ENCODE results near the gene GPR35.
"Not testable (repeated sequence)": the region's sequence is repeated elsewhere in the genome, so short reads cannot be mapped to it uniquely, and the experiment has no call there.

The GPR35 gene

DNA sequence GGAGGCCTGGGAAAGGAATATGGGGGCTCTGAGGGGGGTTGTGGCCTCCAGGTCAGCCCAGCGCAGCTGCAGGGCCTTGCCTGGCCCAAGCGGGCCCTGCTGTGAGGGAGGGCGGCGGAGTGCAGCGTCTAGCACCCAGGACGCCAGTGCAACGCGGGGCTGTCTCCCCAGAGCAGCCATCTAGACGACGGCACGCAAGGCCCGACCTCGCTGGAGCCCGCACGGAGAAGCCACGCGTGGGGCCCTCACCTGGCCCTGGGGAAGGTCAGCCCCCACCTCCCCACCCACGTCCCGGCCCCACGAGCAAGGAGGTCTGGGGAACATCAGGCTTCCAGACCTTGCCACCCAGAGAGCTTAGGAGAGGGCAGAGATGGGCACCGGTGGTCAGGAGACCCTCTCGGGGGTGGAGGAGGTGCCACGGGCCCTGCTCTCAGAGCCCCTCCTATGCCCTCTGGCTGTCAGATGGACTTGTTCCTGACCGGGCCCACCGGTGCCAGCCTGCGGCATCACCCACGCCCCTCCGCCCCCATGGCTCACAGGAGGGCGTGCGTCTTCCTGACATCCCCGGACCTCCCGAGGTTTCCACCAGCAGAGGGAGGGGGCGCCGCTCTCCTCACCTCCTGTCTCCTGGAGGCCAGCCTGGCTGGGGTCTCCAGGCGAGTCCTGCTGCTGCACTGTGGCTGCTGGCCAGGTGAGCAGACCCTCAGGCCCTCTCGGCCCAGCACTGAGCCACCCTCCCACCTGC lies 17.0 kb downstream of the GPR35 start:
- no peak for FAIRE-seq

GRCh38 chr2:240642806-240643092 lies 17.5 kb downstream of the GPR35 start:
- no peak for FAIRE-seq

GRCh38 chr2:240643093-240643810 lies 18.0 kb downstream of the GPR35 start:
- FAIRE-seq, result no peak

DNA sequence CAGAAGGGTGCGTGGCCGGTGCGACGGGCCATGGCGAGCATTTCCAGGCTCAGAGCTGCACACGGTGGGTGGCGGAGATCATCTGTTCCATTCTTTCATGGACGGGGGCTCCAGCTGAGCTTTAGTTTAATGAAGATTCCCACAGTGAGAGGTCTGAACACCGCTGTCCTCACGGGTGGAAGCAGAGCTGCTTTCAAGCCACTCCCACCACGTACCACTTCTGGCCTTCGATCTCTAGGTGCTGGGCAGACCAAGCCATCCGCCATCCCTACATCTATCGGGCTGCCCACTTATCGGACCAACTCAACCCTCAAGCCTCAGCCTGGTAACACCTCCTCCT lies 18.5 kb downstream of the GPR35 start:
- FAIRE-seq, result no peak

- no peak for FAIRE-seq
Measured at GRCh38 chr2:240644171-240644651, 18.9 kb downstream of the GPR35 start.

DNA sequence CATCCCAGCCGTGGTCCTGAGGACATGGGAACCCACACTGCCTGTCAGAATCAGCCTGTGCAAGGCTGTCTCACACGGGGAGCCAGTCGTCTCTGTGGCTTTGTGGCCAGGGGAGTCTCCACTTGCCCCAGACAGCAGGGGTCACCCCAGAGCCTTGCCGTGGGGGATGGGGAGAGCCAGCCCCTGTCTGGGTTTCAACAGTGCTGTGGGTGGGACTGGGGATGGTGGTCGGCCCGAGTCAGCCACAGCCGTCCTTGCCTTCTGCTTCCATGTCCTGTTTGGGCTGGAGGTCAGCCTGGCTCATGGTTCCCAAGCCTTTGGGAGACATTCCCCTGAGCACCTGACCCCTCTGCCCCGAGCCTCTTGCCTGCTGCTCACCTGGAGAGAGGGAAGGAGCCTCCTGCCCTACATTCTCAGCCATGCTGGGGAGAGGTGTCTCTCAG lies 19.6 kb downstream of the GPR35 start:
- FAIRE-seq, result no peak

- FAIRE-seq, result no peak
Measured at GRCh38 chr2:240645346-240645745, 20.1 kb downstream of the GPR35 start.

DNA sequence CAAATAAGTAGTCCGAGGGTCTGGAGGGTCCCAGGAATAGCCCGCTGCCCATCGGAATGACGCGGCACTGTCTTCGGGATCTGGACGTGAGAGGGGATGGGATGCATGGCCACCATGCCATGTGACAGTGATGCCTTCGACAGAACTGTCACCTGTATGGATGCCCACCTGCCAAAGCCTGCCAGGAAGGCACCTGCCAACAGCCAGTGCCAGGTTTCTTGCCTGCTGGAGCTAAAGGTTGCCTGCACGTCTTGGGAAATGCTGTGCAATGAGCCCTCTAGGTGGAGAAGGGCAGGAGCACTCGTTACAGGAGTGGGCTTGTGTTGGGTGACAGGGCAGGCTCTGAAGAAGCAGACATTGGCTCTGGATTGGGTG lies 20.5 kb downstream of the GPR35 start:
- FAIRE-seq, result no peak

GRCh38 chr2:240646176-240646899 lies 21.1 kb downstream of the GPR35 start:
- FAIRE-seq, result no peak

DNA sequence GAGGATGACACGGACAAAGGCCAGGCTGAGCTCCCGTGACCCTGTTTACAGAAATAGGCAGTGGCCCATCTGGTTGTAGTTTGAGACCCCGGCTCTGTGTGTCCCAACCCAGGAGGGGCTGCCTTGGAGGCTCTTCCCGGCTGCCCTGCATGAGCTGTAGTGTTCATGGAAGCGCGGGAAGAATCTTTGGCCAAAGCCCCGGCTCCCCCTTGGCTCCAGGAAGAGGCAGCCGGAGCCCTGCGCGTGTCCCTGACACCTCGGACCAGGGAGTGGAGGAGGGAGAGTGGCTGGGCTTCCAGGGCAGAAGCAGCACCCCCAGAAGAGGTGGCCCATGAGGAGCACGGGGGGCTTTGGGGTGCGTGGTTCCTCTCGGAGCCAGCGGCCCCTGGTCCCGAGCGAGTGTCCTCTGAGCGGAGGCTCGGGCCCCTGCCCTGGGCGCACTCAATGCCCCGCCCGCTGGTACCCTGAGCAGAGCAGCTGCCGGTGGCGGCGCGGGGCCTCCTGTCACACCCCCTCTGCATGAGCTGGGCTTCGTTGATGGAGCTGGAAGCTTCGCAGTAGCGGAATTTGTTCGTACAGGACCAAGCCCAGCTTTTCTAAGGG lies 21.7 kb downstream of the GPR35 start:
- FAIRE-seq, result no peak

DNA sequence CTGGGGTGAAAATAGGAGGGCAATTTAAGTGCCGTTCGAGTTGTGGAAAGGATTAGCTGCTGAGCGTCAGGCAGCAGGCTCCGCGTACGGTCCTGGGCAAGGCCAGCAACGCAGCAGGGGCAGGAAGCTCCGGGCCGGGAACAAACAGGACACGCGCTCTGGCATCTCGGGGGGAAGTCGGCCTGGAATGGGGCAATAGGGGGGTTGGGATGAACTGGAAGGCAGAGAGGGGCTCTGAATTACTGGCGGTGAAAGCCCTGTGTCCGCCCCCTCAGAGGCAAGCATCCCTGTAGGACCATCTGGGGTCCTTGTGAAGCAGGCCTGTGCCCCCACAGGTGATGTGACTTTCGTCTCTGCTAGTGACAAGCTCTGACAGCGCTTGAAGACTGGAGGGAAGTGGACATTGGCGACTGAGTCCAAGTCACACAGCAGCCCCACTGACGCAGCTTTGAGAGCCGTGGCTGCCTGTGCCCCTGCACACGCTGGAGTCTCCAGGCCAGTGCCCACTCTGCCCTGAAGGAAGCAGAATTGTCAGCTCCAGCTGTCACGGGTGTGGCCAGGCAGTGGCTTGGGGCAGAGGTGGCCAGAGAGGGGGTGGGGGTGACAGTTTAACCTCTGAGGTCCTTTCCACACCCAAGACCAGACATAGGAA lies 22.3 kb downstream of the GPR35 start:
- no peak for FAIRE-seq

GRCh38 chr2:240648155-240648649 lies 22.9 kb downstream of the GPR35 start:
- no peak for FAIRE-seq

GRCh38 chr2:240648650-240649275 lies 23.5 kb downstream of the GPR35 start:
- no peak for FAIRE-seq

DNA sequence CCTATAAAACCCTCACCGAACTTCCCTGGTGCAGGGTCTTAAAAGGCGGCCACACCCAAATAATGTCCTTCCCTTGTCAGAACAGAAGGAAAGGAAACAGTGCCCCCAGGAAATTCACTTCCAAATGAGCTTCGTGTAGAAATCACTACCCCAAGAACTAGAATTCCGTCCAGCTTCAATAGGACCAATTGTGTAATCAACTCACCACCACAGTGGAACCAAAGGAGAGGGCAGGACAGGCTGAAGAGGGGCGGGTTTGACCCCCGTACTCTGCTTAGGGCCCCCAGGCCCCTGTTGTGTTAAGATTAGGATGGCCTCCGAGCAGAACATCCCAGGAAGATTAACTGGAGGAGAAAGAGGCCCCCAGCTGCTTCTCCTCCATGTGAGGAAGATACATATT lies 24.1 kb downstream of the GPR35 start:
- no peak for FAIRE-seq

GRCh38 chr2:240650254-240650965 lies 25.1 kb downstream of the GPR35 start:
- no peak for FAIRE-seq

DNA sequence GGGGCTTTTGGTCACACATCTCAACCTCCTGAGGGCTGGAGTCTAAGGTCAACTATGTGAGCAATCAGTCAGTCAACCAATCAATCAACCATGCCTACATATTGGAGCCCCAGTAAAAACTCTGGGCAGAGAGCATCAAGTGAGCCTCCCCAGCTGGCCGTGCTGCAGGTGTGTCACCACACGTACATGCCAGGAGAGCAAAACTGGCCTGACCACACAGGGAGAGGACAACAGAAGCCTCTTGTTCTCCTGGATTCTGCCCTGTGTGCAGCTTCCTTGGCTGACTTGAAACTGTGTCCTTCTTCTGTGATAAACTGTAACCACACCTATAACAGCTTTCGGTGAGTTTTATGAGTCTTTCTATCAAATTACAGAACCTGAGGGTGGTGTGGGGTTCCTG lies 25.9 kb downstream of the GPR35 start:
- FAIRE-seq, result no peak

DNA sequence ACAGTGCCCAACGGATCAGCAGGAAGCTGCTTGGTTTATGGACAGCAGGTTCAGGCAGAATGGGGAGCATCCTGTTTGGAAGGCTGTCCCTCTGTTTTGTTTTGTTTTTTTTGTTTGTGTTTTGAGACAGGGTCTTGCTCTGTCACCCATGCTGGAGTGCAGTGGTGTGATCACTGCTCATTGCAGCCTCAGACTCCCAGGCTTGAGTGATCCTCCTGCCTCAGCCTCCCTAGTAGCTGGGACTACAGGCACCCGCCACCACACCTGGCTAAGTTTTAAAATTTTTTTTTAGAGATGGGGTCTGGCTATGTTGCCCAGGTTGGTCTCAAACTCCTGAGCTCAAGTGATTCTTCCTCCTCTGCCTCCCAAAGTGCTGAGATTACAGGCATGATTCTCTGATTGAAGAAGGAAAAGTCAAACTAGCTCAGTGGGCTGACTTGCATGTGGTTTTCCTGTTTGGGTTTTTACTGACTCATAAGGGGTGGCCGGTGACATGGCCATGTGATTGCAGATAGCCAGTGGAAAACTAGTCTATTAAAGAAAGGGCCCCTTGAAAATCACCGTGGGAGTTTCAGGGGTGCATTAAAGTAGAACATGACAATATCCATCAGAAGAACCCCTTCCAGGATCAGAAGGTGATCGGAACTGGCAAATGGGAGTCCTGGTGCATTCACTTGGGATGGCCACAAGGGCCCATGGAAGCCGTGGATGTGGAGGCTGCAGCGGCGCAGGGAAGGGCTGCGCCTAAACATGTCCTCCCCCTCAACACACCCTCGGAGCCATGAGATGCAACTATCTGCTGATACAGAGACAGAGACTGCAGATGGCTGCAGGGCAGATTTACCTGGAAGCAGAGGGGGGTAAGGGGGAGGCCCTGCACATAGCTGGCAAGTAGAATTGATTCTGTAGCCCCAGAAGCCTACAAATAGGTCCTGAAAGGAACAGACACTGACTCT lies 30.9 kb downstream of the GPR35 start:
- no peak for FAIRE-seq

- FAIRE-seq, result not testable (repeated sequence)
Measured at GRCh38 chr2:240659883-240660282, 34.6 kb downstream of the GPR35 start.

GRCh38 chr2:240662681-240663080 lies 37.4 kb downstream of the GPR35 start:
- FAIRE-seq, result no peak

DNA sequence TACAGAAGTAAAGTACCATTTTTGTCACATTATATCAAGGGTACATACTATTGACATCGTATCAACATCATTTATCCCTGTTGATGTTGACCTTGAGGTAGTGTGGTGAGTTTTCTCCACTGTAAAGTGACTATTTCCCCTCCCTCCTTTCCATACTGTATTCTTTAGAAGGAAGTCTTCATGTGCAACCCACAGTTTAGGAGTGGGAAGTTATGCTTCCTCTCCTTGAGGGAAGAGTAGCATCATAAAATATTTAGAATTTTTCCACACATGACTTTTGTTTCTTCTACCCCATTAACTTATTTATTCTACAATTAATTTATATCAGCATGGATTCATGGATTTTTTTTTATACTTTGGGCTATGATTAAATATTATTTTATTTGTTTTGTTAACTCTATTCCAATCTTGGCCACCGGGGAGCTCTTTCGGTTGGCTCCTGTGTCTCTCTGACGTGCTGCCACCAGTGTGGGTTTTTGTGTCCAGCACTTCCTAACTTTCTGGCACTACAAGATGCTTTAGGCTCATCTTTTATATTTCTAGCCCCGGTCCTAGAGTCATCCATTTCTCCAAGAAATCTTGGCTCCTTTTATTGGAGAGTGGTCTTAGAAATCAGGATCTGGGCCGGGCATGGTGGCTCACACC lies 38.4 kb downstream of the GPR35 start:
- no peak for FAIRE-seq

Measured in A204.1 (cell line).